DMS 273 (cell line): ENCODE results near the gene ZBTB33.
A peak's percentile ranks its signal among the peaks of the same experiment; 100 is the strongest.

Experiments
- DNase-seq: peaks from one replicate; lab custom pipeline; 2025; ENCODE audit not compliant: unreplicated experiment; lab: John Stamatoyannopoulos, UW

Gene ZBTB33

GRCh38 chrX:120250522-120251271, at the start of gene ZBTB33:
Gene ZBTB33 (plus strand): TSS chrX:120250812. CDS start chrX:120253416, 2,604 bp downstream.
- peak; percentile 98 for DNase-seq

GRCh38 chrX:120200851-120201250, 49.8 kb upstream of the ZBTB33 start:
- DNase-seq, result no peak

GRCh38 chrX:120205816-120206753, 44.5 kb upstream of the ZBTB33 start:
- no peak for DNase-seq

- DNase-seq, result peak; percentile 15
Observed at GRCh38 chrX:120207009-120207605, 43.5 kb upstream of the ZBTB33 start.

GRCh38 chrX:120213438-120214265, 37.0 kb upstream of the ZBTB33 start:
- DNase-seq, result peak; percentile 83

- DNase-seq, result no peak
Observed at GRCh38 chrX:120223374-120223773, 27.2 kb upstream of the ZBTB33 start.

GRCh38 chrX:120224388-120224787, 26.2 kb upstream of the ZBTB33 start:
- no peak for DNase-seq

GRCh38 chrX:120228187-120228908, 22.3 kb upstream of the ZBTB33 start:
- no peak for DNase-seq

GRCh38 chrX:120235284-120235683, 15.3 kb upstream of the ZBTB33 start:
- DNase-seq, result no peak

GRCh38 chrX:120236687-120237479, 13.7 kb upstream of the ZBTB33 start:
- DNase-seq, result no peak

GRCh38 chrX:120238933-120239332, 11.7 kb upstream of the ZBTB33 start:
- DNase-seq, result no peak

- DNase-seq, result no peak
Observed at GRCh38 chrX:120242813-120243212, 7.8 kb upstream of the ZBTB33 start.

GRCh38 chrX:120244395-120244734, 6.2 kb upstream of the ZBTB33 start:
- no peak for DNase-seq

GRCh38 chrX:120244735-120245498, 5.7 kb upstream of the ZBTB33 start:
- peak; percentile 94 for DNase-seq

- peak; percentile 66 for DNase-seq
Observed at GRCh38 chrX:120251471-120252011, 929 bp downstream of the ZBTB33 start.

GRCh38 chrX:120253784-120254183, 3.2 kb downstream of the ZBTB33 start:
- DNase-seq, result no peak

- peak; percentile 57 for DNase-seq
Observed at GRCh38 chrX:120260369-120260768, 9.8 kb downstream of the ZBTB33 start.
